Mesodermal cell (in vitro differentiated cells): Measurements from ENCODE around the gene NAA11.

ENCODE experiments used
- H3K27ac ChIP-seq: 2 replicates; pipeline ENCODE4 v1.7.0; 2013; ENCODE audit warnings: mild to moderate bottlenecking, low read depth, low read length, moderate library complexity; ENCODE audit not compliant: severe bottlenecking
- H3K36me3 ChIP-seq: 2 replicates; pipeline ENCODE4 v1.7.1; 2013; ENCODE audit warnings: mild to moderate bottlenecking, low read length, moderate library complexity; ENCODE audit not compliant: control insufficient read depth, insufficient read depth
- H3K4me1 ChIP-seq: one replicate; pipeline ENCODE4 v1.7.1; 2013; ENCODE audit warnings: mild to moderate bottlenecking, low read length; ENCODE audit not compliant: insufficient read depth, control insufficient read depth, poor library complexity, severe bottlenecking
- H3K4me3 ChIP-seq: 2 replicates; pipeline ENCODE4 v1.7.0; 2013; ENCODE audit warnings: low read length, control low read depth, mild to moderate bottlenecking; ENCODE audit not compliant: insufficient read depth, poor library complexity, severe bottlenecking; ENCODE audit errors: extremely low read depth
- H3K9me3 ChIP-seq: 2 replicates; pipeline ENCODE4 v1.7.1; 2013; ENCODE audit warnings: mild to moderate bottlenecking, low read length, moderate library complexity; ENCODE audit not compliant: control insufficient read depth
- WGBS, 2 experiments: methylation state at CpG; one replicate each; pipeline ENCODE4 v1.1.5; 2013; ENCODE audit warnings: missing lambda C conversion rate in 2 of 2; ENCODE audit not compliant: insufficient coverage in 2 of 2; 5-methylcytosine and 5-hydroxymethylcytosine counted together

Gene NAA11

DNA sequence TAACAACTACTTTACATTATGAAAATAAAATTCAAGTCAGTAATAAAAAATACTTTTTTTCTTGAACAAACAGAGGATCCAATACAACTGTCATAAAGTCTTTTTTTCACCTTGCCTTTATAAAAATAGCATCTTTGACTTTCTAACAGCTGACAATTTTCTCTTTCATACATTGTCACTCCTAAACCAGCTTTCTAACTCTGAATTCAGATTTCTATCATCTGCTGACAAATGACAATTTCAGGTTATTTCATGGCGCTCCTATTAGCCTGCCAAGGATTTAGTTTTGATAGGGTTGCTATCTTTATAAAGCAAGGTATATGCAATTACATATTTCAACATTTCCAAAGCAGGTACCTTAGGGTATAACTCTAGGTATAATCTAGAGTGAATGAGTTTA, 14.6 kb downstream of the NAA11 start:
- H3K4me1 ChIP-seq, result no peaks in the 10 kb centered on the region
- no peaks in the 10 kb centered on the region for H3K36me3 ChIP-seq
- H3K9me3 ChIP-seq, result no peaks in the 10 kb centered on the region
- H3K27ac ChIP-seq, result no peak overlapping the region
- H3K4me3 ChIP-seq, result no peak overlapping the region
- WGBS, 2 experiments, result no CpG with 5 or more reads among the region's 1 CpG

- no peaks in the 10 kb centered on the region for H3K36me3 ChIP-seq
- no CpG with 5 or more reads among the region's 1 CpG for WGBS, 2 experiments
- no peaks in the 10 kb centered on the region for H3K9me3 ChIP-seq
- no peaks in the 10 kb centered on the region for H3K4me1 ChIP-seq
- H3K27ac ChIP-seq, result no peak overlapping the region
- H3K4me3 ChIP-seq, result no peak overlapping the region
These were observed 16.9 kb downstream of the NAA11 start for GRCh38 chr4:79308971-79309370.

- Histone ChIP-seq H3K27ac (no peak overlapping the region), H3K9me3 (no peaks in the 10 kb centered on the region), H3K4me3 (no peak overlapping the region), H3K4me1 (no peaks in the 10 kb centered on the region), H3K36me3 (no peaks in the 10 kb centered on the region)
- WGBS, 2 experiments, result 88 to 92% methylated on average over 2 to 3 of the region's 4 CpGs
These were observed 17.7 kb downstream of the NAA11 start for GRCh38 chr4:79308137-79308536.

GRCh38 chr4:79306795-79307194, 19.1 kb downstream of the NAA11 start:
- Histone ChIP-seq H3K36me3 (no peaks in the 10 kb centered on the region), H3K4me3 (no peak overlapping the region), H3K27ac (no peak overlapping the region), H3K9me3 (no peaks in the 10 kb centered on the region), H3K4me1 (no peaks in the 10 kb centered on the region)
- WGBS, 2 experiments, result 100% methylated on average over 1 of the region's 3 CpGs; no CpG with 5 or more reads in 1 of the 2 experiments

- Histone ChIP-seq H3K4me3 (no peak overlapping the region), H3K4me1 (no peaks in the 10 kb centered on the region), H3K36me3 (no peaks in the 10 kb centered on the region), H3K9me3 (no peaks in the 10 kb centered on the region), H3K27ac (no peak overlapping the region)
- 91 to 100% methylated on average over 1 of the region's 2 CpGs for WGBS, 2 experiments
These were observed 25.6 kb downstream of the NAA11 start for GRCh38 chr4:79300280-79300679.

- H3K9me3 ChIP-seq, result no peaks in the 10 kb centered on the region
- H3K4me3 ChIP-seq, result no peak overlapping the region
- 91 to 93% methylated on average over 3 to 5 of the region's 6 CpGs for WGBS, 2 experiments
- H3K4me1 ChIP-seq, result no peaks in the 10 kb centered on the region
- H3K27ac ChIP-seq, result no peak overlapping the region
- no peaks in the 10 kb centered on the region for H3K36me3 ChIP-seq
These were observed 27.4 kb downstream of the NAA11 start for GRCh38 chr4:79298484-79298883.

- Histone ChIP-seq H3K36me3 (no peaks in the 10 kb centered on the region), H3K4me3 (no peak overlapping the region), H3K27ac (no peak overlapping the region), H3K9me3 (no peaks in the 10 kb centered on the region), H3K4me1 (no peaks in the 10 kb centered on the region)
- 89 to 90% methylated on average over 6 of the region's 6 CpGs for WGBS, 2 experiments
These were observed 27.8 kb downstream of the NAA11 start for GRCh38 chr4:79298027-79298426.

DNA sequence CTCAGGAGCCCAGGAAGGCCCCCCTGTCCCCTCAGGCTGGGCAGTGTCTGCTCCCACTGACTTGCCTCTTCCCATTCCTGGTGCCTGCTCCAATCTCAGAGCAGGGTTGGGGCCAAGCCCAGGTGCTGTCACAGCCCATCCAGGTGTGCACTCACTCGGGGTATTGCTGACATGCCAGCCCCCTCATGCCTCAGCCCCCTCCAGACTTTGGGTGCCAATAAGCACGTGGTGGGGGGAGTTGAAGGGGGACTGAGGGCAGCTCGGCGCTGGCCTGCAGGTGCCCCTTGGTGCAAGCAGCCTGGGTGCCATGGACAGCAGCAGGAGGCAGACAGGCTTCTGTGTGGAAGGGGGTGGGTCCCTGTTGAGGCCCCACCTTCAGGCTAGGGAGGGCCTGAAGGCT, 28.4 kb downstream of the NAA11 start:
- H3K4me3 ChIP-seq, result no peak overlapping the region
- no peaks in the 10 kb centered on the region for H3K9me3 ChIP-seq
- no peaks in the 10 kb centered on the region for H3K36me3 ChIP-seq
- H3K4me1 ChIP-seq, result no peaks in the 10 kb centered on the region
- WGBS, 2 experiments, result 80% methylated on average over 1 of the region's 4 CpGs
- no peak overlapping the region for H3K27ac ChIP-seq

DNA sequence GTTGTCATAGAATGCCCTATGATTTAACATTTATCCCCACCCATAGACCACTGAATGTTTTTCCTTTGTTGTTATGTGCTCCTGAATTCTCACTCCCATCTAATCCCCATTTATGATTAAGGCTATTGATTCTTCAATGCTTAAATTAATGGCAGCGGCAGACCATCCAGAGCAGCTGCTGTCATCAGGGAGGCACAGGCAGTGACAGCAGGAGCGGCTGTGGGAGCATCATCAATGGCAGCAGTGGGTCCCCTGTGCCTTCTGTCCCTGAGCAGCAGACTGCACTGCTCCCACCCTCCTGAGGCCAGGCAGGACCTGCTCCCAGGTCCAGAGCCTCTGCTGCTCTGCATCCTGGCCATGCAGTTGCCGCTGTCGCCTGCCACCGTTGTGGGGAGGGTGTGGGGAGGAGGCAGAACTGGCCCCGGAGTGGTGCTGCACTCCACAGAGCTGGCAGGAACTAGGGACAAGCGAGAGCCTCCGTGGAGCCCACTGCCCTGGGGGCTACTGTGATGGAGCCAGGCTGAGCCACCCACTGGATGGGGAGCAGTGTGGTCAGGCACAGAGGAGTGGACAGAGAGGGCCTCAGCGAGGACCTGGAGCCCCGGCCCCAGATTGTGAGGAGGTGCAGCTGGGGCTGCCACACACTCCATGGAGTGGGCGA, 29.0 kb downstream of the NAA11 start:
- Histone ChIP-seq H3K4me3 (no peak overlapping the region), H3K27ac (no peak overlapping the region), H3K9me3 (no peaks in the 10 kb centered on the region), H3K36me3 (no peaks in the 10 kb centered on the region), H3K4me1 (no peaks in the 10 kb centered on the region)
- whole genome bisulfite sequencing, 2 experiments, result 83 to 93% methylated on average over 10 of the region's 11 CpGs

DNA sequence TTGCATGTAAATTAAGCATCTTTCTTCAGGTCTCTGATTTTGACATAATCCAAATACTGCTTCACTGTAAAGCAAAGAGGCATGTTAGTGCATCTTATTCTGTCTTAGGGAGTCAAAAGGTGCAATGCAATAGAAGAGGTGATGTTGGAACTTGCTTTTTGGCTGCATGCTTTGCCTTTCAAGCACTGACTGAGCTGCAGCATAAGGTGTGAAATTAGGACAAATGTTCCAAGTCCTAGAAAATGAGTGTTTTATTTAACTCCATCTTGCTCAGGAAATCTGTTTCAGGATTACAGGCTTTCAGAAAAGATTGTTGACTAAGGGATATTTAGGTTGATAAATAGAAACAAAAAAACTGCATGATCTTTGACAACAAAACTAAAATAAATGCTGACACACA, 30.8 kb downstream of the NAA11 start:
- Histone ChIP-seq H3K27ac (no peak overlapping the region), H3K4me1 (no peaks in the 10 kb centered on the region), H3K36me3 (no peaks in the 10 kb centered on the region), H3K4me3 (no peak overlapping the region), H3K9me3 (no peaks in the 10 kb centered on the region)

GRCh38 chr4:79294064-79294463, 31.8 kb downstream of the NAA11 start:
- no peaks in the 10 kb centered on the region for H3K36me3 ChIP-seq
- H3K4me3 ChIP-seq, result no peak overlapping the region
- WGBS, 2 experiments, result no CpG with 5 or more reads among the region's 2 CpGs
- H3K9me3 ChIP-seq, result no peaks in the 10 kb centered on the region
- H3K4me1 ChIP-seq, result no peaks in the 10 kb centered on the region
- no peak overlapping the region for H3K27ac ChIP-seq
